CD4-positive, alpha-beta T cell treated with Interleukin-17A for 1 hour (primary cell): ENCODE measurements around the gene UTP25.

Source experiments
- DNase-seq: peaks from one replicate; pipeline ENCODE4 v3.0.0-alpha.2; 2020

Gene UTP25

GRCh38 chr1:209807509-209807908 is 20.3 kb upstream of the UTP25 start:
- DNase-seq = no peak

GRCh38 chr1:209808059-209808581 is 19.7 kb upstream of the UTP25 start:
- no peak for DNase-seq

GRCh38 chr1:209809611-209810010 is 18.2 kb upstream of the UTP25 start:
- DNase-seq = no peak

GRCh38 chr1:209810783-209811182 is 17.0 kb upstream of the UTP25 start:
- DNase-seq = no peak

- no peak for DNase-seq
Observed at GRCh38 chr1:209813902-209814301, 13.9 kb upstream of the UTP25 start.

DNA sequence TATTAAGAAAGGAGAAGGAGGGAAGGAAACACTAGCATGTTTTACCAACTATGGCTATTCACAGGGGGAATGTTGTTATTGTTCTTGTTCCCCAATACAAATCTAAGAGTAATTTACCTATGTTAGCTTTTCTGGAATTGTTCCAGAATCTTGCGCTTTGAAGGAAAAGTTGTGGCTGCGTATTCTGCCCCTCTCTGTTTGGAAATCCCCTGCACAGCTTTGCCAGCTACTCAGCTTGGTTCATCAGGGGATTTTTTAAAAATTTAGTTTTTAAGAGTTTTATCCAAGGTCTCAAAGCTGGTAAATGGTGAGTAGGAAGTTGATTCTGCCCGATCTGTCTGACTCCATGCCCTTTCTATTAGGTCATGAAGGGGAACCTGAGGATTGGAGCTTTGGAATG is 12.3 kb upstream of the UTP25 start:
- peak; percentile 14 for DNase-seq

GRCh38 chr1:209815931-209816341 is 11.8 kb upstream of the UTP25 start:
- DNase-seq = no peak

- DNase-seq = no peak
Observed at GRCh38 chr1:209816923-209817322, 10.8 kb upstream of the UTP25 start.

DNA sequence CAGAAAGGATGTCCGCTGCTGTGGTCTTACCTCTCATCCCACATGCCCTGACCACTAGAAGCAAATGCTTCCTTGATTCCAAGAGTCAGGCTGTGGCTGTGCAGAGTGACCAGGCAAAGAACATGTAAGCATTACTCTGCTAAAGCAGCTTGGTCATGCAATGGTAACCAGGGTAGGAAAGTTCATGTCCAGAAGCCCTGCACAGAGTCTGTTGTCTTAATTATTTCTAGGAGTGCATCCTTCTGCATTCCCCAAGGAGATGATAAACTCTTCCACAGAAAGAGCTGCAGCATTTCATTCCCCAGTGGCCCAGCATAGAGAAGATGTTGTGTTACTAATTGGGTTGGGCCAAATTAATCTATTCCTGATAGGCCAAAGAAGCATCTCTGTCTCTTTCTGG is 10.1 kb upstream of the UTP25 start:
- DNase-seq = no peak

GRCh38 chr1:209819058-209819457 is 8.7 kb upstream of the UTP25 start:
- DNase-seq = no peak

GRCh38 chr1:209820986-209821385 is 6.8 kb upstream of the UTP25 start:
- DNase-seq = no peak

DNA sequence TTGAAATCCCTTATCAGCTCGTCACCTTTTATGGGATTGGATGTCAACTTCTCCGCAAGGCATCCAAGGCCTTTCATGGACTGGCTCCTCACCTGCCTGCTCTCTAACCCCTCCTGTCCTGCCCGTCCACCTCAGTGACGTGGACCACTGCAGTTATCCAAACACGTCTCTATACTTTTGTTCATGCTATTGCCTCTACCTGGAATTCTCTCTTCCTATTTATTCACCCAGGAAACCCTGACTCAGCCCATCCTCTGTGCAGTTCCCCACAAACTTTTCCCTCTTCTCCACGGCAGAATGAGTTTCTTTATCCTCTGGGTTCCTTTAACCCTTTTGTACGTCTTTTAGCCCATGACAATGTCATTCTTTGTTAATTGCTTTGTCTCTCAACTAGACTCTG is 5.1 kb upstream of the UTP25 start:
- DNase-seq = no peak

DNA sequence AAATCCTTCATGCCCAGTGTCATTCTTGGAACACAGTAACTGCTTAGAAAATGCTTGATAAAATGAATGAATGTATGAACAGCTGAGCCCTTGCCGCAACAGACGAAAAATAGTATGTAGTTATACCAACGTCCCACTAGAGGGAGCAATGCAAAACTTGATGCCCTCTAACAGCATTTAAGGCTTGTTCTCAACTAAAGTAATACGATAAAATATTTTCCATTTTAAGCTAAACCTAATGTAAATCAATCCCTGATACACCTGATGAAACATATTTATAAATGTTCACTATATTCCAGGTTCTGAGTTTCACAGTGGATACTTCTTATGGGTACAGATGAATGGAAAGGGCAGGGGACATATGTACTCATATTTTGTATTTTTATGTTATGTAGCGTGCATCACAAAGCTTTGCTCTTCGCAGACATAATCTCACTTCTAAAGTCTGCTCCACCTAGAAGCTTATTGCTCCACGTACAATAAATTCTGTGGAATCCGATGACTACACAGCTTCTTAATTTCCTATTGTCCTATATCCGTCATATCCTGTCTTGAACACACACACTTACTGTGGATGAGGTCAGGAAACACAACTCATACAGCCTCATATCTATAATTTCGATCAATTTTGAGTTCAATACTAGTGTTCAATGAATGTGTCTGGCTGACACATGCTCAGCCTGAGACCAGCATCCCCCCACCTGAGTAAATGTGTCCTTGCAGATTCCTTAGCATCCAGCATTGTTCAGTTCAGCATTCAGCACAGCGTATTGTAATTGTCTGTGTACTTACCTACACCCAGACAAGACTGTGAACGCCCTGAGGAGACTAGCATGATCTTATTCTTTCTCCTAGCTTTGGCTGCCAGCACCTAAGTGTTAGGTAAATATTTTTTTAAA is 4.4 kb upstream of the UTP25 start:
- DNase-seq = peak; percentile 66

DNA sequence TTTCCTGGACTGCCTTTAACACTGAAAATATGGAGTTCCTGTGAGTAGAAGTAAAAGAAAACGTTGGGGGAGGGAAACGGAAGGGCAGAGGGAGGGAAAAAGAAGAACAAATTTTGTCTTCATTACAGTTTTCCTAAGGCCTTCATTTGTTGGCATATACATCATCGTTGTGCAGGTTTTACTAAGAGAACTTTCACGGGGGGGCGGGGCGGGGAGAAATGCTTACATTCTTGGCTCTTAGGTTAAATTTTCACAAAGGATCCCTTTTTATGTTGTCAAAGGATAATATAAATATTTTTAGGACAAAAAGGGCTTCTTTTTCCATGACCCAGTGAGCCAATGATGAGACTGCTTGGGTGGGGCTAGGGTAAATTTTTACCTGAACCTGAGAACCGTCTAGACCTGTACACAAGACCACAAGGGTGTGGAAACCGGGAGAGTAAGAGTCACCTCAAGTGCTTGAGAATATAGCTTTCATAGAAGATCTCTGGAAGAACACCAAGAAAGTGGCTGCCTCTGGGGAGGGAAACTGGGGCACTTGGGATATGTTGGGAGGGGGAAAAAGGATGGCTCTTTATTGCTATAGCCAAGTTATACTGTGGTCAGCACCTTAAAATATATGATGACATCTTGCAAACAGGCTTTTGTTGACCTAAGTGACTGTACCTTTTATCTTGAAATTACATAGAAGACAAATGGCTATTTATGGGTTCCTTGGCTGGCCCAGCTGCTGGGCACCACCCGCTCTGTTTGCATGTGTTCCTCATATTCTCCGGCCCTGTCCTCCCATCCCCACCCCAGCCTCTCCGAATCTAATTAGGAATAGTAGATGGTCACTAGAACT is 2.0 kb upstream of the UTP25 start:
- no peak for DNase-seq

DNA sequence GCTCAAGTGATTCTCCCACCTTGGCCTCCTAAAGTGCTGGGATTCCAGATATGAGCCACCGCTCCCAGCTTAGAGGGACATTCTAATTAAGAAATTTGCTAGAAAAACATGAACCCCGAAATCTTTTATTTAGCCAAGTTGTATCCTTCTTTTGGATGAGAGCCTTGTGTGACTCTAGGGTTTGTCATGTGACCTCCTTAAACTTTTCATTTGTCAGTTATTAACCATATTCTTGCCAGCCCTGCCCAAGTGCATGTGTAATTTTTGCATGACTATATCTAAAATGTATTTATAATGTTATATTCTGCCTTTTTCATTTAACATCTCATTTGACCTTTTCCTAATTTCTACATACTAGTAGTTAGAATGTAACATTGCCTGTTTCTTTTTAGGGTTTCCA is 1.9 kb downstream of the UTP25 start:
- DNase-seq = no peak

DNA sequence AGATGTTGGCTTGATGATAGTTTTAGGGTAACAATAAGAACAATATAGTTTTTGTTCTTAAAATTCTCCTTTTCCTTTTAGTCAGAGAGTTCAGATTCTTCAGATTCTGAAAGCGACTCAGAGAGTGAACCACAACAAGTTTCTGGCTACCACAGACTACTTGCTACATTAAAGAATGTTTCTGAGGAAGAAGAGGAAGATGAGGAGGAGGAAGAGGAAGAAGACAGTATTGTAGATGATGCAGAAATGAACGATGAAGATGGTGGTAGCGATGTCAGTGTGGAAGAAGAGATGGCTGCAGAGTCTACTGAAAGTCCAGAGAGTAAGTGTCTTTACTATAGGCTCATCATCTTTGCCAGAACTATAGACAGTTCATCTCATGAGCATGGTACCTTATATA is 3.0 kb downstream of the UTP25 start:
- DNase-seq = no peak

- no peak for DNase-seq
Observed at GRCh38 chr1:209831615-209832014, 3.8 kb downstream of the UTP25 start.

DNA sequence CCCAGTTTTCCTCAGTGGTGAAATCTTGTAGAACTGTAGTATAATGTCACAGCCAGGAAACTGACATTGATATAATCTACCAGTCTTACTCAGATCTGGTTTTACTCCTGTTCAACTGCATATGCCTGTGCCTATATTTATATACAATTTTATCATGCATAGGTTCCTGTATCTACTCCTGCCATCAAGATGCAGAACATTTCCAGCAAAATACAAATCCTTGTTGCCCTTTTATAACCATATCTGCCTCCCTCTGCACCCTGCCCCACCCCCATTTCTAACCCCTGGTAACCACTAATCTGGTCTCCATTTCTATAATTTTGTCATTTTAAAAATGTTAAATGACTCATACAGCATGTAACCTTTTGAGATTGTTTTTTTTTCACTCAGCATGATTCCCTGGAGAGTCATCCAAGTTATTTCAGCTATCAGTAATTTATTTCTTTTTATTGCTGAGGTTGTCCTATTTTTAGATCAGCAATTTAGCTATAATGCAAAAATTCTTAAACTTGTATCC is 8.1 kb downstream of the UTP25 start:
- no peak for DNase-seq

DNA sequence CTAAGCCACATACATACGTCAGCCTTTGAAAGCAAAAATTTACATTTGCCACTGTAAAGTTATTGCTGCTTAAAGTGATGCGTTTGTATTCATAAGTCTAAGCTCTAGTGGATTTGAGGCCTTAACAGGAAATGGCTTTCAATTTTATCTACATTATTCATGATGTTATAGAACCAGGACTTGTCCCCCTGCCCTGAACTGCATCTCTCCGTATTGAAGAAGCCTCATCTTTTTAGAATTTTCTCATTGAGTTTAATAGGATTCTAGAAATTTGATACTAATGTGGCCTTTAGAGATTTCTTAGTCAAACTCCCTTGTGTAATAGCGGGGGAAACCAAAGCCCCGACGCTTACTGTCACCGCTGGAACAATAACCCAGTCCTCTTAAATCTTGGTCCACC is 9.9 kb downstream of the UTP25 start:
- DNase-seq = no peak

GRCh38 chr1:209838537-209838936 is 10.8 kb downstream of the UTP25 start:
- no peak for DNase-seq

DNA sequence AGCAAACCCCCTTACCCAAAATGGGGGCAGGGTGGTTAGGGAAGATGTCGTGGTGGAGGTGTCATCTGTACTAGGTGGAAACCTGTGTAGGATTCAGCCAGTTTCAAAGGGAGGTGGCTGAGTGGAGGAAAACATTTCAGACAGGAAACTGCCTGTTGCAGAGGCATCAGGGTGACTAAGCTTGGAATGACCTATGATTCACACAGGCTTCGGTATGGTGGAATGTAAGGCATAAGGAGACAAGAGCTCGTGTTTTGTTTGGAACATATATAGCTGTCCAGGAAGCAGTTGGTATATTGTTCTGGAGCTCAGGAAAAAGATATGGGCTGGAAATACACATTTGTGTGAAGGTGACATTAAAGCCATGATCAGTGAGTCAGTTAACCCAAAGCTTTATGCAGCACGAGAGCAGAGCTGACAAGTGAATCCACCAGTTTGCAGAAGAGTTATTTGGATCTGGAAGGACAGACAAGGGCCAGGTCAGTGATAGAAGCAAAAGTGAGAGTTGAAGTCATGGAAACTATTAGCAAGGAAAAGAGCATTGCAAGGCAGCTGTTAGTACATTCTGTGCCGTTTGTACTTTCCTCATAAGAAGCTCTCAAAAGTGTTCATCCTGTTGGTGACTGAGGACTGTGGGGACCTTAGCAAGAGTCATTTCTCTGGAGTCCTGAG is 12.2 kb downstream of the UTP25 start:
- DNase-seq = no peak

GRCh38 chr1:209840611-209841010 is 12.8 kb downstream of the UTP25 start:
- DNase-seq = no peak
